HL-60 (cell line): Measurements from ENCODE around the gene MED1.

ENCODE experiments used
- DNase-seq, 2 experiments: peaks; one replicate each; pipeline ENCODE4 v3.0.0-alpha.2; 2010 to 2020; ENCODE audit warnings: low read depth in 1 of 2, low spot score in 1 of 2
- H3K27ac ChIP-seq: fragments of 250-450 bp; sonication (Bioruptor Pico); replicated peaks from 2 replicates; pipeline ENCODE4 v1.5.1; 2020; ENCODE audit warnings: mild to moderate bottlenecking, moderate library complexity
- H3K27me3 ChIP-seq: fragments of 250-450 bp; sonication (Bioruptor Pico); 2 replicates; pipeline ENCODE4 v1.5.1; 2021; ENCODE audit warnings: mild to moderate bottlenecking, moderate library complexity; ENCODE audit not compliant: insufficient read depth, poor library complexity, severe bottlenecking
- H3K4me3 ChIP-seq: replicated peaks from 2 replicates; pipeline ENCODE4 v1.5.1; 2011; ENCODE audit warnings: mild to moderate bottlenecking, control low read depth, low read length; ENCODE audit not compliant: insufficient read depth
- CTCF ChIP-seq: IDR thresholded peaks from one replicate; pipeline ENCODE4 v1.5.1; 2011; ENCODE audit warnings: low read length, control low read depth, inconsistent platforms; ENCODE audit not compliant: insufficient read depth
- GABPA ChIP-seq: IDR thresholded peaks from 2 replicates; pipeline ENCODE4 v1.6.1; 2012; ENCODE audit warnings: low read depth
- POLR2AphosphoS5 ChIP-seq: IDR thresholded peaks from 2 replicates; pipeline ENCODE4 v1.6.1; 2012; ENCODE audit warnings: low read depth
- REST ChIP-seq: IDR thresholded peaks from 2 replicates; pipeline ENCODE4 v1.6.1; 2012; ENCODE audit warnings: low read depth; ENCODE audit not compliant: insufficient replicate concordance
- SPI1 ChIP-seq: IDR thresholded peaks from 2 replicates; pipeline ENCODE4 v1.6.1; 2012; ENCODE audit warnings: low read depth, mild to moderate bottlenecking, borderline replicate concordance

Gene MED1

DNA sequence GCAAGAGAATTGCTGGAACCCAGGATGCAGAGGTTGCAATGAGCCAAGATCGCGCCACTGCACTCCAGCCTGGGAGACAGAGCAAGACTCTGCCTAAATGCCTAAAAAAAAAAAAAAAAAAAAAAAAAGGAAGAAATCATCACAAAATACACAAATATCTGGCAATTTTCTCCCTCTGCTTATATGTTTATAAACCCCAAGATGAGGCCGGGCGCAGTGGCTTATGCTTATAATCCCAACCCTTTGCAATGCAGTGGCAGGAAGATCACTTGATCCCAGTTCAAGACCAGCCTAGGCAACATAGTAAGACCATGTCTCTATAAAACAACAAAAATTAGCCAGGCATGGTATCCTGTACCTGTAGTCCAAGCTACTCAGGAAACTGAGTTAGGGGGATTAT is 21.5 kb downstream of the MED1 start:
- no peak for DNase-seq
- Histone ChIP-seq H3K27me3 (no peaks in the 10 kb centered on the region), H3K4me3 (no peak overlapping the region), H3K27ac (no peak overlapping the region)
- TF ChIP-seq CTCF = no peak
- TF ChIP-seq SPI1 = no peak
- no peak for TF ChIP-seq GABPA
- TF ChIP-seq POLR2AphosphoS5 = no peak
- no peak for TF ChIP-seq REST

DNA sequence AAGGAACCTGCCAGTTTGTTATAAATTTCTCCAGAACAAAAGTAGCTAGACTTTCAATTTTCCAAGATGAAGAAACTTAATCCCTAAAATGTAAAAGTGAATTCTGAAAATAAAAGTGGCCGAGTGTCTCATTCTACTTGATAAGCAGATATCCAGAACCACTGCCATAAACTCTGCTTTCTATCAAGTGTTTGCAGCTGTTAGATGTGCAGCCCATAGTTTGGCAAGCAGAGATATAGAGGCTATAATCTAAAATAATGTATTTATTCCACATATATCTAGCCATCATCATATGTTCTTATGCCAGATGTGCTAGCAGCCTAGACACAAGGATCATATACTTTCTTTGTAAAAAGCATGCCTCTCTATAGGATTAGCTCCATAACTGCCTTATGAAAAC is 34.9 kb downstream of the MED1 start:
- Histone ChIP-seq H3K27ac (no peak overlapping the region), H3K4me3 (no peak overlapping the region), H3K27me3 (no peaks in the 10 kb centered on the region)
- no peak for DNase-seq
- TF ChIP-seq SPI1 (no peak), GABPA (no peak), CTCF (no peak), REST (no peak), POLR2AphosphoS5 (no peak)

DNA sequence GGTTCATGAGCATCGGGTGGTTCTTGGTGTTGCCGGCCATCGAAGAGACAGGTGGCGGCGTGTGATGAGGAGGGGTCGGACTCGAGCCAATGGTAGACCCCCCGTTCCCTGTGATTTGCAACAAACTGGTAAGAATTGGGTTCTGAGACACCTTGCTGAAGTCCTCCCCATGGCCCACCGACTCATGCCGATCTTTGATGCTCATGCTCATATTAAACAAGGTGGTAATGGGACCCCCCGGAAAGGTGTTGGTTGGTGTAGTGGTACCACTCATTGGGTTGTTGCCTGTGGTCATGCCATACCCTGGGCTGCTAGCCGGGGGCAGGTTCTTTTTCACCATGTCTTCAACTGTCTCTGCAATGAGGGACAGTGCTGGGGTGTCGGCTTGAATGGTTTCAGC is 40.8 kb downstream of the MED1 start:
- no peak overlapping the region for H3K27ac ChIP-seq
- no peak for TF ChIP-seq POLR2AphosphoS5
- no peak for TF ChIP-seq CTCF
- TF ChIP-seq GABPA = no peak
- TF ChIP-seq SPI1 = no peak
- TF ChIP-seq REST = no peak
- DNase-seq = no peak
- no peaks in the 10 kb centered on the region for H3K27me3 ChIP-seq
- no peak overlapping the region for H3K4me3 ChIP-seq
